Lower lobe of right lung (tissue), 2 donors: ENCODE data around the gene RAD51B. TPM values are rescaled to one million over a fixed set of nuclear protein-coding genes. Genes with fewer than 3 reads are reported as not detected.
"Not testable (repeated sequence)": the region's sequence is repeated elsewhere in the genome, so short reads cannot be mapped to it uniquely, and the experiment has no call there.

Source experiments
- ATAC-seq, 2 donors: fragments of 200-7000 bp; cut with Tn5 transposase; one replicate each; pipeline ENCODE4 v1.9.1; 2020 to 2022; ENCODE audit warnings: mild to moderate bottlenecking in 2 of 2, moderate library complexity in 2 of 2
- DNase-seq: peaks from one replicate; pipeline ENCODE4 v3.0.0-alpha.2; 2020
- H3K27ac ChIP-seq: fragments of 200-600 bp; one replicate; pipeline ENCODE4 v1.8.0; 2022
- H3K27me3 ChIP-seq: fragments of 200-600 bp; one replicate; pipeline ENCODE4 v1.8.0; 2022; ENCODE audit warnings: low read depth
- H3K36me3 ChIP-seq: fragments of 200-600 bp; one replicate; pipeline ENCODE4 v1.8.0; 2022; ENCODE audit warnings: mild to moderate bottlenecking
- H3K4me1 ChIP-seq: fragments of 200-600 bp; one replicate; pipeline ENCODE4 v1.8.0; 2022
- H3K4me3 ChIP-seq: fragments of 200-600 bp; one replicate; pipeline ENCODE4 v1.8.0; 2022; ENCODE audit warnings: mild to moderate bottlenecking
- H3K9me3 ChIP-seq: fragments of 200-600 bp; one replicate; pipeline ENCODE4 v1.8.0; 2022
- CTCF ChIP-seq: fragments of 200-600 bp; IDR thresholded peaks from one replicate; pipeline ENCODE4 v1.8.0; 2022; ENCODE audit warnings: antibody characterized with exemption, mild to moderate bottlenecking
- intact Hi-C: fragments of 100-400 bp; cut with DNase I; formaldehyde crosslinking; loops from one replicate; pipeline ENCODE4 v1.11.0; 2022
- total RNA-seq: library from RNA; stranded (reverse); fragmentation: NEBNext Ultra II Directional; extraction: Animal tissue kit (Norgen Biotek cat#: 25700); gene quantifications from one replicate; pipeline ENCODE4 v1.2.1, GENCODE V29; 2021
- donor health status: DM: no; HTN: yes; CAD: no; lungs with severe emphysema.

The RAD51B gene
- total RNA-seq, 1 donor from 2014 or later, result 22.2 TPM

GRCh38 chr14:68042586-68043210, 223.1 kb downstream of the RAD51B start:
- Histone ChIP-seq H3K27me3 (no peaks in the 10 kb centered on the region), H3K9me3 (no peaks in the 10 kb centered on the region), H3K4me3 (no peak overlapping the region), H3K27ac (no peak overlapping the region), H3K4me1 (peaks cover 5% of the 10 kb centered on the region), H3K36me3 (no peaks in the 10 kb centered on the region)
- ATAC-seq, result no peak
- no peak for DNase-seq
- TF ChIP-seq CTCF, result no peak
- intact Hi-C loops, result no loop called here

- intact Hi-C loops, result no loop called here
These were observed 224.2 kb downstream of the RAD51B start for GRCh38 chr14:68043752-68044151.

GRCh38 chr14:68047906-68048305, 228.3 kb downstream of the RAD51B start:
- DNase-seq, result no peak
- Histone ChIP-seq H3K36me3 (no peaks in the 10 kb centered on the region), H3K27me3 (no peaks in the 10 kb centered on the region), H3K4me3 (no peak overlapping the region), H3K4me1 (peaks cover 5% of the 10 kb centered on the region), H3K9me3 (no peaks in the 10 kb centered on the region), H3K27ac (no peak overlapping the region)
- intact Hi-C loops, result no loop called here
- peak in 1 of 2 donors; percentile 29 for ATAC-seq
- TF ChIP-seq CTCF, result no peak

More at GRCh38 chr14:68043752-68044151, 224.2 kb downstream of the RAD51B start:
- ATAC-seq (no peak), DNase-seq (no peak)
- TF ChIP-seq CTCF, result no peak
- Histone ChIP-seq H3K36me3 (no peaks in the 10 kb centered on the region), H3K27ac (no peak overlapping the region), H3K4me3 (no peak overlapping the region), H3K4me1 (peaks cover 5% of the 10 kb centered on the region), H3K9me3 (no peaks in the 10 kb centered on the region), H3K27me3 (no peaks in the 10 kb centered on the region)

GRCh38 chr14:68048815-68049214, 229.2 kb downstream of the RAD51B start:
- DNase-seq, ATAC-seq, H3K27me3 ChIP-seq, H3K9me3 ChIP-seq, H3K4me1 ChIP-seq, H3K4me3 ChIP-seq, H3K36me3 ChIP-seq, H3K27ac ChIP-seq, intact Hi-C loops: not testable (repeated sequence)

- intact Hi-C loops, result no loop called here
- no peak for DNase-seq
These were observed 230.6 kb downstream of the RAD51B start for GRCh38 chr14:68050177-68050576.

More at GRCh38 chr14:68050177-68050576, 230.6 kb downstream of the RAD51B start:
- Histone ChIP-seq H3K27me3 (no peaks in the 10 kb centered on the region), H3K36me3 (no peaks in the 10 kb centered on the region), H3K4me1 (no peaks in the 10 kb centered on the region), H3K9me3 (no peaks in the 10 kb centered on the region), H3K27ac (no peak overlapping the region), H3K4me3 (no peak overlapping the region)
- TF ChIP-seq CTCF, result no peak
- ATAC-seq, result no peak
